GM21526 (cell line): ENCODE results near the gene MTREX.

Experiments used
- ATAC-seq: cut with Tn5 transposase; IDR thresholded peaks from one replicate; pipeline ENCODE4 v1.9.1; 2021; ENCODE audit warnings: moderate library complexity; ENCODE audit not compliant: unreplicated experiment, low FRiP score

The MTREX gene

GRCh38 chr5:55372130-55372925 is 64.5 kb downstream of the MTREX start:
- no peak for ATAC-seq

GRCh38 chr5:55377810-55378209 is 70.0 kb downstream of the MTREX start:
- ATAC-seq = no peak

DNA sequence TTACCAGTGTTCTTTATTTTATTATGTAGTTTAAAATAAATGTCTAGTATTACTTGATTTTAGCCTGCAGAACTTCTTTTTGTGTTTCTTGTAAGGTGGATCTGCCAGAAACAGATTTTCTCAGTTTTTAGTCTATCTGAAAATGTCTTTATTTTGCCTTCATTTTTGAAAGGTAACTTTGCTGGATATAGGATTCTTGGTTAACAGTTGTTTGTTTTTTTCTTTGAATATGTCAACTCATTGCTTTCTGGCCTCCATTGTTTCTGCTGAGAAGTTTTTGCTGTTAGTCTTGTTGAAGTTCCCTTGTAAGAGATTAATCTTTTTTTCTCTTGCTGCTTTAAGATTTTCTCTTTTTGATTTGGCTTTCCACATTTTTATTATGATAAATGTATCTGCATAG is 75.5 kb downstream of the MTREX start:
- no peak for ATAC-seq

GRCh38 chr5:55384072-55384471 is 76.3 kb downstream of the MTREX start:
- no peak for ATAC-seq

GRCh38 chr5:55385227-55385626 is 77.4 kb downstream of the MTREX start:
- no peak for ATAC-seq

GRCh38 chr5:55385846-55386245 is 78.1 kb downstream of the MTREX start:
- ATAC-seq = no peak

DNA sequence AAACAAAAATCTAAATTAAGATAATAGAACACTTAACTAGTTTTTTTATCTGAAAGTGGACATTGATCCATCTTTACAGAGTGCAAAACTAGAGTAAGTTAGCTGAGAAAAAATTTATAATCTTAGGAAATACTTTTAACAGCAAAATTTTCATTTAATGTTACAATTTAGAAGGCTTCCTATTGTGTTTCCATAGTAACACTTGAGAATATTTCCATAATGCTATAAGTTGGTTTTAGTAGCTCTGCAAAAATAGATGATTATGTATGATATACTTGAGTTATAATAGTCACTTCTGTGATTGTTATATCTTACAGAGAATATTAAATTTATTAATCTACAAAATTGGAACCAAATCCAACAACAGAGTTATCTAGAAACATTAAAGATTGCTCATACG is 78.6 kb downstream of the MTREX start:
- no peak for ATAC-seq

DNA sequence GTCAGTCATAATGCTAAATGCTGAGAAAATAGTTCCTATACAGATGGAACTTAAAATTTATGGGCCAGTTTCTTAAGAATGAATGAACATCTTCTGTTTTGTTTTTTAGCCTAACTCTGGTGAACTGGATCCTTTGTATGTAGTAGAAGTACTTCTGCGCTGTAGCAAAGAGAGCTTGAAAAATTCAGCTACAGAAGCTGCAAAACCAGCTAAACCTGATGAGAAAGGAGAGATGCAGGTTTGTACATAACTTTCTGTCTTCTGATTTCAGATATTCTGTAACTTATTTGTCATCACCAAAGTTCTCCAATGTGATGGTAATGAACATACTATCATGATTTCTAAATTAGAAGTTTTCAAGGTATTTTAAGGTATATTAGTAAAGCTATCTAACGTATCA is 80.1 kb downstream of the MTREX start:
- ATAC-seq = no peak

DNA sequence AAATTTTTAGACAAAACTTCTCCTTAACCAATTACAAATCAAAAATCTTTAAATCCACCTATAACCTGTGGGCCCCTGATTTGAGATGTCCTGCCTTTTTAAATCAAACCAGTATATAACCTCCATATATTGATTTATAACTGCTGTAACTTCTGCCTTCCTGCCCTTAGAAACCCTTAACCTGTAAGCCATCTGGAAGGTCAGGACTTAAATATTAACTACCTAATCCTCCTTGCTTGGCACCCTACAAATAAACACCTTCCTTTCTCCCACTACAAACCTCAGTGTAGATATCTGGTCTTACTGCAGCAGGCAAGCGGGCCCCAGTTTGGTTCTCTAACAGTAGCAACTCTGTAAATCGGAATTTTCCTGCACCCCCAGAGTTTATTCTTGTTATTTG is 83.9 kb downstream of the MTREX start:
- no peak for ATAC-seq

- no peak for ATAC-seq
Measured at GRCh38 chr5:55392669-55393068, 84.9 kb downstream of the MTREX start.

GRCh38 chr5:55393501-55394175 is 85.8 kb downstream of the MTREX start:
- ATAC-seq = no peak

DNA sequence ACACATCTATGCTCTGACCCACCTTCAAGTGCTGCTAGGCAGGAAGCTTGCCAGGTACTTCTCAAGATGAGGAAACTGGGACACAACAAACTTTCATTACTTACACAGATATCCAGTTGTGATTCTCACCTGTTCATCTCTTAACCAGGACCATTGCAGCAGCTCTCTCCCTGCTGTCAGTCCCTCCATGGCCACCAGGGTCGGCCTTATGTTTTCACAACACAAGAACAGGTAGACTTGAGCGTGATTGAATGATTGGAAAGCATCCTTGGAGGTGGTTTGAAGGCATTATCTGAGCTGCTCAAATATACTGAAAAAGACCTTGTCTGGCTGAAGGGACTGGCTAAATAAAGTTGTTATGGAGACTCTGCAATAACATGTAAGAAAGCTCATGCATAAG is 94.4 kb downstream of the MTREX start:
- no peak for ATAC-seq

GRCh38 chr5:55406292-55406691 is 98.5 kb downstream of the MTREX start:
- no peak for ATAC-seq

- ATAC-seq = no peak
Measured at GRCh38 chr5:55407059-55407684, 99.4 kb downstream of the MTREX start.

GRCh38 chr5:55407984-55408383 is 100.2 kb downstream of the MTREX start:
- ATAC-seq = no peak

- no peak for ATAC-seq
Measured at GRCh38 chr5:55409775-55410174, 102.0 kb downstream of the MTREX start.

GRCh38 chr5:55410845-55411244 is 103.1 kb downstream of the MTREX start:
- ATAC-seq = no peak

DNA sequence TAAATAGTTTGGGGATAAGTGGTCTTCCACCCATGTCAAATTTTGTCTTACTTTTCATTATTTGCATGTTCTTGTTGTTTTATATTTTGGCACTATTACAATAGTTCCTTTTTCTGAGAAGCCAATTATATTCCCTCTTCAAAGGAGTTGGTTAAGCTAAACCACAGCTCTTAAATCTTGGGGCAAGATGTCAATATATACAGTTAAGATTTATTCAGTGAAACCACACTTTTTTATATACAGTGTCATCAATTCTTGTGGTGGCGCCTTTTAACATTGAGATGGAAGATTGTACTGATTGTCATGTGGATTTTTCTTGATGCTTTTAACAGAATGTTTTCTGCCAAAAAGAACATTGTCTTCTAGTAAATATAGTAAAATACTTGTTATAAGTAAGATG is 104.1 kb downstream of the MTREX start:
- ATAC-seq = no peak

DNA sequence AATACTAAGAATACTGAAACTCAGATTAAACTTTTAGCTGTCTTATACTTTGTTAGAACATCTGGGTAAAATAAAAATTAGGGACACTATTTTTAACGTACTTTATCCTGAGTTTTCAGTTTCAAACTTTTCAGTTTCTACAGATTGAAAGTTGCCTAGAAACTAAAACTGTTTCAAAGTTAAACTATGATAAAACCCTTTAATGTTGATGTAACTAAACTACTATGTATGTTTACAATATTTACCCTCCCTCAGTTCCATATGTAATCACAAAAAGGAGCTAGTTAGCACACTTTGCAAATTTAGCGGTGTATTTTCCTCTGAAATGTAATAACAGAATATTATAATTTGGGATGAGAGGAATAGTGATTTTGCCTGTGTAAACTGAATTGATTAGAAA is 105.9 kb downstream of the MTREX start:
- no peak for ATAC-seq

DNA sequence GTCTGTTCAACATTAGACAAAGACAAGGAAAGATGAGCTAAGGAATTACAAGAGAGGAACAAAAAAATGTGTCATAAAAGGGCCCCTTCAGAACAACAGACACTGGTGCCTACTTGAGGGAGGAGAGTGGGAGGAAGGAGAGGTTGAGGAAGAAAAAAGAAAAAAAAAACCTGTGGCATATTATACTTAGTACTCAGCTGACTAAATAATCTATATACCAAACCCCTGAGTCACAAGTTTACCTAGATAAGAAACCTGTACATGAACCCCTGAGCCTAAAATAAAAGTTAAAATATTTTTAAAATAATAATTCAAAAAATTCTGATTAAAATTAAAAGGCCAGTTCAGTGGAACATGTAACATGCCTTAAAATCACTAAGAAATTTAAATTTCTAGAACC is 107.3 kb downstream of the MTREX start:
- no peak for ATAC-seq

DNA sequence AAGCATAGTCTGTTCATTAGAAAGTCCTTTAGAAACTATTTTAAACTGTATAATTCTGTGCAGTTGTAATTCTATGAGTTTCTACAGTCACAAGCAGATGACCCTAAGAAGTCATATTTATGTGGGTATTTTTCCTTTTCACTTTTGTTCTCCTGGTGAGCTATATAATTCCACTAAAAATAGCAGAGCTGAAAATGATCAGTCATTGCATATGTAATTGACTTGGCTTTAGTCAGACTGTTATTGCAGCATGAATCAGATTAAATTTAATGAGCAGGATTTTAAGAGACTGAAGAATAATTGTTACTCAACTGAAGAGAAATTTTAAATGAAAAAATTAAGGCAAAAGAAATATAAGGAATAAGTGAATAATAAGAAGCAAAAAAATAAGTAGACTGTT is 108.5 kb downstream of the MTREX start:
- ATAC-seq = no peak
